Stimulated activated CD8-positive, alpha-beta memory T cell treated with anti-CD3 and anti-CD28 coated beads, Interleukin-15, amount 100 ng/mL, for 4 hours (primary cell): ENCODE measurements around the gene MXI1.
A peak's percentile ranks its signal among the peaks of the same experiment; 100 is the strongest.

Experiments used
- DNase-seq, 2 donors: peaks; one replicate each; pipeline ENCODE4 v3.0.0-alpha.2; 2020; ENCODE audit warnings: low read depth in 2 of 2

MXI1 gene

DNA sequence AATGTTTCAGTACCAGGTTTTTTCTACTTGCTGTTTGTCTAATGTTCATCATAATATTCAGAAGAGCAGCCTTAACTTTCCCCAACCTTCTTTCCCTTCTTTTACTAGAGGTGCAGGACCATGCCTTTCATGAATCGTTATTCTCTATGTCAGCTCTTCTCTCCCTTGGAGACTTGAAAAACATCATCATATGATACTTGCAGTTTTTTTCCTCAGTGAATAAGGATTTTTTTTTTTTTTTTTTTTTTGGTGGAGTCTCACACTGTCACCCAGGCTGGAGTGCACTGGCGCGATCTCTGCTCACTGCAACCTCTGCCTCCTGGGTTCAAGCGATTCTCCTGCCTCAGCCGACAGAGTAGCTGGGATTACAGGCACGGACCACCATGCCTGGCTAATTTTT lies 67.2 kb downstream of the MXI1 start:
- DNase-seq: no peak

DNA sequence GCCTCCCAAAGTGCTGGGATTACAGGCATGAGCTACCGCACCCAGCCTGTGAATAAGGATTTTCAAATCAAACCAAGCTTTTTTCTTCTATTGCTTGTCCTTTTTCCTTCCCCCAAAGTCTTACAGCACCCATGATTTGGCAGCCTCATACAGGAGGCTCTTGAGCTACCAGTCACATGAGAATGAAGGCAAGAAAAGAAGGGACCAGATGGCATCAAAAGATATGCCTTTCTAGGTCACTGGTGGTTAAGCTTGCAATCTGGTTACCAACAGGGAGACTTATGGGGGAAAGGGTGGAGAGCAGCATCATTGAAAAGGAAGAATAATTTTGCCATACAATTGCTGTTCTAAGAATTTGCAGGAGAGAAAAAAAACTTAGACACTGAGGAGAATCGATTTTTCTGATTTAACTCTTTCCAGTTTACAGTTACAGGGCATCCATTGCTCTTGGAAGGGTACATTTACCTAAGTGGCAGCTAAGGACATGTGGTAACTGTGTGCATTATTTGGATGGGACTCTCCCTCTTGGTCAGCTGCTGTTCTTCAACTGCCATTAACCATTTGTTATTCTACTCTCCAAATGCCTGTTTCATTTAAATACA lies 67.8 kb downstream of the MXI1 start:
- no peak for DNase-seq

DNA sequence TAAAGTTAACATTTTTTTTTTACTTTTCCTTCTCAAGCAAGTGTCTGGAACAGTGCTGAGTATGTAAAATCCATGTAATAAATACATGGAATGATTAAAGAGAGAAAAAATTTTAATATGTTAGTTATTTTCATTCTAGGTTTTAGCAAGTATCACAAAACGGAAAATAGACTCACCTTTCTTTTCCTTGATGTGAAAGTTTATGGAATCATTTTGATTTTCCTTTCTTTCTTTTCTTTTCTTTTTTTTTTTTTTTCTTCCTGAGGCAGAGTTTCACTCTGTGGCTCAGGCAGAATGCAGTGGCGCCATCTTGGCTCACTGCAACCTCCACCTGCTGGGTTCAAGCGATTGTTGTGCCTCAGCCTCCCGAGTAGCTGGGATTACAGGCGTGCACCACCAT lies 69.2 kb downstream of the MXI1 start:
- no peak for DNase-seq

DNA sequence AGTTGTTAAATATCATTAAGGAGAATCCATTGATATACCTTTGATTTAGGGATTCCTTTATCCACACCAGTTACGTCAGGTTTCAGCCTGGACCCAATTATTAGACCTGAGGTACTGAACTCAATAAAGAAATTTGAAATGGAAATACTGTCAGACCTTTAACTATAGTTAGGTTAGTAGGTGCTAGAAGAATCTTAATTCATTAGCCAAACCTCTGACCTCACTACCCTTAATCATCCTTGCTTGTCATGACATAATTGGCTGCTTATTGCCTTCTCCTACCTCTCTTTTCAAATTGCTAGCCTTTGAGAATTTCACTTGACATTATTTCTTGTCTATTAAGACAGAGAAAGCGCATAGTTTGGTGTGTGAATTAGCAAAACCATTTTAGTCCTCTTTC lies 70.2 kb downstream of the MXI1 start:
- no peak for DNase-seq

DNA sequence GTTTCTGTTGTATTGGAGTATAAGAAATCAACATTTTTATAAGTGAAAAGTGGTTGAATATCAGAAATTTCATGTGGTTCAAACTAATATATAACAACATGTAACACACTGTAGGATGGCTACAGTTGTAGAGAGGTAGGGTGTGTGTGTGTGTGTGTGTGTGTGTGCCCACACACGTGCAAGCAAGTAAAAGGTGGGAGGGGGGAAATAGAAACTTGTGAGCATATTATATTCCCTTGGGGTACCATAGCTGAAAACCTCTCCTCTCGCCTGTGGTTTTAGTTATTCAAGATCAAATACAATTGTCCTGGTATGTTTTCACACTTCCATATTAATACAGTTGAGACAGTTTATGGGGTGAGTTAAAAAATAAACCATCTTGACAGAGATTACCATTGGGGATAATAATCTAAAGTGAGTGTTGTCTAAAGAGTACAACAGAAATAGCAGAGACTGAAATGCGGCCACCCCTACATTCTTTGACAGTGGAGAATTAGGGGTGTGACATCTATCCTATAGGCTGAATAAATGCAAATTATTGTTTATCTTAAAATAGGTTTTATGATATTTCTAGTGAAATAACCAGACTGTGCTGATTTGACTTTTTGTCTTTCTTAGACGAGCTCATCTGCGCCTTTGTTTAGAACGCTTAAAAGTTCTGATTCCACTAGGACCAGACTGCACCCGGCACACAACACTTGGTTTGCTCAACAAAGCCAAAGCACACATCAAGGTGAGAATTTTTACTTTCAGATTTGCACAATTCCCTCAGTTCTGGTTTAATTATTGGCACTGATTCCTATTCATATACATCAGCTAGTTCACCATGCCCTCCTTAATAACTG lies 71.4 kb downstream of the MXI1 start:
- no peak for DNase-seq

DNA sequence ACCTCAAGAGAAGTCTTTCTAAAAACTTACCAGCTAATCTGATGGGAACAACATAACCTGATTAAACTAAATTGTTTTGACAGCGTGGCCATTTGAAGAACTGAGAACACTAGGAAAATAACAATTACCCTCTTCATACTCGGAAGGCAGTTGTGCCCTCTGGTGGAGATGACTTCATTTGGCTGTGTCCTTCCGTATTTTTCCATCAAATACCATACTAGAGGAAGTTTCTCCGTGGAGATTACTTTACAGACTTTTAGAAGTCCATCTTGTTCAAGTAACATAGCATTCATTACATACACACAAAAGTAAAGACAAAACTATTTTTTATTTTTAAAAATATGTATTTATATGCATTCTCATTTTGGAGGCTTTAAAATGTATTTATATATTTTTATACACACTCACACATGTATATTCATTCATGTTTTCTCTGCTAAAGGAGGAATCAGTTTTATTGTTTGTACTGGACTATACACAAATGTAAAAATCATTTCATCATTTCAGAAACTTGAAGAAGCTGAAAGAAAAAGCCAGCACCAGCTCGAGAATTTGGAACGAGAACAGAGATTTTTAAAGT lies 72.1 kb downstream of the MXI1 start:
- DNase-seq: no peak

DNA sequence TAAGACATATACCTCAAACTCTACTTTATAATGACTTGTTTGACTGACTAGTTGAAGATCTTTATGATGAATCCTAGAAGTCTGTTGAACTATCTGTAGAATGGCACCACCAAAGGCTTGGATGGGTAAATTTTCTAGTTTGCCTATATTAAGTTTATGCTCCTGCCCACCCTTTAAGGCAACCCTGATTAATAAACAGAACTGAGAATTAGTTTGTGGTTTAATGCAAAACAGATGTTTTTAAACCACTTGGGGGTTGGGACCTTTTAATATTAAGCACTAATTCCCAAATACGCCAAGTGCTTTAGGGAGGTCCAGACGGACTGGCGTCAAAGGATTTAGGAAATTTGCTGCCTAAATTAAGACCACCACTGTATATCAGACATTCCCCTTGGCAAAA lies 76.9 kb downstream of the MXI1 start:
- no peak for DNase-seq

DNA sequence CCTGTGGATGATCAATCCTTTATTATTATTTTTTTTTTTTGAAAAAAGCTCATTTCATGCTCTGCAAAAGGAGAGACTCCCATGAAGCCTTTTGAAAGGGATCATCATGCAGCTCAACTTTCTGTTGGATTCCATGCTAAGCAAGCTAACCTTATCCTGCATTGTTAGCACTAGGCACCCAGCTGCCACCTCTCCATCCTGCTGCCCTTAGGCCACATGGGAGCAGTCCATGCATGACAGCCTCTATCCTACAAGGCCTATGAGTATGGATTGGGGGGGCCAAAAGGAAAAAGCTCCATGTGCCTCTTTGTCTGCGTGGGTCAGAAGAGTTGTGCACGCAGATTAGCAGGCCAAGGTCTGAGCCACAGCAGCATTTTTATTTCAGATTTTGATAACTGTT lies 78.1 kb downstream of the MXI1 start:
- no peak for DNase-seq

DNA sequence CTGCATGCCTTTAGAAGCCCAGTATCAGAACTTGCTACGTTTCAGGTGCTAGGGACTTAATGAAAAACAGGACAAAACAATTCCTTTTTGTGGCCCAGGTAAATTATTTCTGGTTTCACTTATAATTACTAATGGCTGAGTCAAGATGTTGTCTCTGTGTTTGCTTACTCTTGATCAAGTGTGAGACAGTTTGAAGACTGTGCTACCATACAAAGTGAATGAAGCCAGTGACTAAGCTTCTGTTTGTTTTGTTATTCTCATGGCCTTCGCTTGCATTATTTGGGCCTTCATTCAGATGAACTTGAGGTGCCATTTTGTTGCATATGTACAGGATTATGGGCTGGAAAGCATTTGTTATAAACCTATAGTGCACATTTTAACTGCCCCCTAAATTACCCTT lies 79.4 kb downstream of the MXI1 start:
- no peak for DNase-seq

DNA sequence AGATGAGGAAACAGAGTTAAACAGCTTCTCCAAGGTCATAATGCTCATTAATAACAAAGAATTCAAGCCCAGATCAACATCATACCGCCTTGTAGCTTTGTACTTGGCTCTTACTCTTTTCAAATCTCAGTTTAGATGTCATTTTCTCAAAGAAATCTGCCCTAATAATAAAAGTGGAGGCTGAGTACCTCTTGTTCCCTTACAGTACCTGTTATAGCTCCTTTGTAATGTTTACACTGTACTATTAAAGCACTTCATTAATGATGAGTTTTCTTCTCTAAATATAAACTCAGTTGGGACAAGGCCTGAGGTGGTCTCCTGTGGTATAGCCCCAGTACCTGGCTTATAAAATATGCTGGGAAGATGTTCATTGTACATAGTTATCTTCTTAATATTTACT lies 89.6 kb downstream of the MXI1 start:
- no peak for DNase-seq

DNA sequence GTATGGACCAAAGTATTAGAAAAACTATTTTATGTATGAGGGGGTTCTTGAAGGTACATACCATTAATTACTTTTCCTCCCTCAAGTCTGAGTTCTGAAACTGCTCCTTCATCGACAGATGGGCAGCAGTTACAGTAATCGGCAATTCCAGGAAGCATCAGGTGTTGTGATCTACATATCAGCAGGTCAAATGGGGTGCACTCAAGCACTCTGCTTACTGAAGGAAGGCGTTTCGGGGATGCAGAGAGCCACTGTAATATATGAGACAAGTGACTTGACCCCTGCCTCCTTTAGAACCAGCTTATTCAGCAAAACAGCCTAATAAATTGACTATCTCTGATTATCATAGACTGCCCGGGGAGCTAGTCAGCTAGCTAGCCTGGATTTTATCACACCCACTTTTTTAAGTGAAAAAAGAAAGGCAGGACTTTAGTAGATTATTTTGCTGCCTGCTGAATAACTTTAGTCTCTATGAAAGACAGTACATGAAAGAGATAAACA lies 93.1 kb downstream of the MXI1 start:
- DNase-seq: no peak

DNA sequence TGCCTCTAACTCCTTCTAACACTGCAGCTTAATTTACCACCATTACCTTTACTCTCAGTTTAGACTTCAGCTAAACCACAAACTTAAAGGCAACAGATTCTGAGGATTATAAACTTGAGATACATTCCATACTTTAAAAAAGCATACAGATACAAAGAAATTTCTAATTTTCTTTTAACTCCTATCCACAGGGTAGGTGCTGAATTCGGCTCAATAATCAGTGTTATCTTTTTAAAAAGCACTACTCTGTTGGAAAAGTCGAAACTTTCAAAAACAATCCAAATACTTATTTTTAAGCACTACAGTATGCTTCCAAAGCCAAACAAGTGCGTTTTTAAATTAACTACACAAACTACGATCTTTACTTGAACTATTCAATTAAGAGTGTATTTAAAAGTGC lies 96.3 kb downstream of the MXI1 start:
- DNase-seq: no peak

DNA sequence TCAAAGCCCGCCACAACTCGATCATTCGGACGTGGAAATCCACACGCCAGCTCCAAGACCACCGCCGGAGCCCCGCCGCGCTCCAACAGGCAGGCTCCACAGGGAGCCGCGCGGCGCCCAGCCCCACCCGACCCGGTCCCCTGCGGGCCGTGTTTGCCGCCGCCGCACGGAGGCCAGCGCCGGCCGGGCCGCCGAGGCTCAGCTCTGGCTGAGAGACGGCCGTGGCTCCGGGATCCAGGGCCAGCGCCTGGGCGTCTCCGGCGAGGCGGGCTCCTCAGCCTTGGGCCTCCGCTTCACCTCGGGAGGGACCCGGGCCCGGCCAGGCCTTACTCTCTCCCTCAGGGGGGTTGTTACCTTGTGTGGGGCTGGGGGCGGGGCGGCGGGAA lies 97.0 kb downstream of the MXI1 start:
- DNase-seq: no peak

DNA sequence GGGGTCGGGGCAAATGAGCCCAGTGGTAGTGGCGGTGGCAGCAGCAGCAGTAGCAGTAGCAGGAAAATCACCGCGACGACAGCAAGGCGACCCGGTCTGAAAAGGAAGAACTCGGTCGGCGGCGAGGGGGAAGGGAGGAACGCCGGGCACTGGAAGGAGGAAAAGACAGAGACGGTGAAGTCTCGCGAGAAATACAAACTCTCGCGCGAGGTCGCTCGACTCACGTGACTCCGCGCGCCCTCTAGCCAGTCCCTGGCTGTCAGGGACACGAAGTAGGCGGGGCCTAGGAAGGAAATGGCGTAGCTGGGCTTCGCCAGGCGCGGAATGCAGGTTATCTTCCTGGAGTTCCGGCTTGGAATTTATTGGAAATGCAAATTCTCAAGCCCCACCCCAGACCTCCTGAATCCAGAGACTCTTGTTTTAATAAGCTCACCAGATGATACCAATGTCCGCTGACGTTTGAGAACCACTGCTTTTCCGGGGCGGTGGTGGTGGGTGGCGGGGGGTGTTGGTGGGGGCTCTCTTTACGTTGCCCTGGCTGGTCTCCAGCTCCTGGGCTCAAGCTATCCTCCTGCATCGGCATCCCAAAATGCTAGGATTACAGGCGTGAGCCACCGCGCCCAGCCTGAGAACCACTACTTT lies 97.5 kb downstream of the MXI1 start, which contains the start of gene SMNDC1:
Gene SMNDC1, minus strand, starts transcription at position 141 of the 642 bp plus-strand sequence. CDS start 1,333 bp downstream, outside the sequence.
- DNase-seq: peak; percentile 91

DNA sequence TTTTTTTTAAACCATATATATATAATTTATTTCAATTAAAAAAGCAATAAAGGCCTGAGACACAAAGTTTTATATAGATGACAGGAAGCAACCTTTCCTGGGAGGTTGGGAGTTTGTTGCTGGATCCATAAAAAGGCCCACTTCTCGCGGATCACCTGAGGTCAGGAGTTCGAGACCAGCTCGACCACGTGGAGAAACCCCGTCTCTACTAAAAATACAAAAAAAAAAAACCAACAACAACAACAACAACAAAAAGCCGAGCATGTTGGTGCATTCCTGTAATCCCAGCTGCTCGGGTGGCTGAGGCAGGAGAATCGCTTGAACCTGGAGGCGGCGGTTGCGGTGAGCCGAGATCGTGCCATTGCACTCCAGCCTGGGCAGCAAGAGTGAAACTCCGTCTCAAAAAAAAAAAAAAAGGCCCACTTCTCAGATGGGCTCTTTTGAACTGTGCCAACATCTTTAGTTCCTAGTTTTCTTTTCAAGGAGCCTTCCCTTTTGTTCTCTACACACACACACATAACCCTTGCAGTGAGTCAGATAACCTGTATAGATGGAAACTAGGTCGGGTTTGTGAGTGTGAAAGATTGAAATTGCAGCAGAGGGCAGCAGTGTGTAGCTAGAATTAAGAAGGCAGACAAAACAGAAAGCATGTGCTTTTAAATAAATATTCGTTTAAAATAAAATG lies 98.5 kb downstream of the MXI1 start:
- peak in 1 of 2 donors; percentile 42 for DNase-seq

DNA sequence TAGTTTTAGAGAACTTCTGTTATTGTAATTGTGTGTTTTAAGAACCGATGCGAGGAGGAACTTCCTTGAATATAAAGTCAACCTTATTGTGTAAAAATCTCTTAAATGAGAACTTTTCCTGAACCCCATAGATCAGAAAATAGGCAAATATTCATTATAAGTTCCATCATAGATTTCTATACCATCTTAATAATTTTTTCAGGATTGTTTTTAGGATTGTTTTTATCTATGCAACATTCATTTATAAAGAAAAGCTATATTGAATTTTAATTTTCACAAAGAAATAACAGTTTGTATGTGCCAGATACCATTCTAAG lies 99.0 kb downstream of the MXI1 start:
- no peak for DNase-seq

DNA sequence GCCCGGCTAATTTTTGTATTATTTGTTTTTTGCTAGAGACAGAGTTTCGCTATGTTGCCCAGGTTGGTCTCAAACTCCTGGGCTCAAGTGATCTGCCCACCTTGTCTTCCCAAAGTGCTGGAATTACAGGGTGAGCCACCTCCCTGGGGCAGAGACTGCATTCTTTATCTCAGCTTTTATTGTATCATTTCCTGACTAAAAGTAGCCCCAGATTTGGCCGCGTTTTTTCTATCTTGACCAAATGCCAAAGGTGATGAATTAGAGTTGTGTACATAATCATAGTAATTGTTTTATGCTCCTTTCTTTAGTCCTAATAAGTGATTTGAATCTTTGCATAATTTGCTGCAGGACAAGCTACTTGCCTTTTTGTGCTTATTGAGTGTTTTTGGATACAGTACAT lies 100.4 kb downstream of the MXI1 start:
- no peak for DNase-seq

DNA sequence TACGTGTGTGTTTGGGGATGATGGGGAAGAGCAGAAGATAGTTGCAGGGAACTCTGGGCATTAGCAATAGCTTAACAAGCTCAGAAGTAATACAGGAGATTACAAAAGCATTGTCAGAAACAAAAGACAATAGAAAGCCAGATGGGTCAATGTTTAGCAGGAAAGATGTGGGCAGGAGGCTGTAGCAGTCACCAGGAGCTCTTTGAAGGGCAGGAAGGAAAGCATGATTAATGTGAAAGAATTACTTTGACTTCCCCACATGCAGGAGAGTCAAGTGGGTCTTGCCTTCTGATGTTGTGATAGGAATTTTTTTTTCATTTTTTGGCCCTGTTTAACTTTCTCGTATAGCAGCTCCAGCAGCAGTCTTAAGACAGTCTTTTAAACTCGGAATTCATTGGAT lies 103.3 kb downstream of the MXI1 start:
- DNase-seq: no peak

DNA sequence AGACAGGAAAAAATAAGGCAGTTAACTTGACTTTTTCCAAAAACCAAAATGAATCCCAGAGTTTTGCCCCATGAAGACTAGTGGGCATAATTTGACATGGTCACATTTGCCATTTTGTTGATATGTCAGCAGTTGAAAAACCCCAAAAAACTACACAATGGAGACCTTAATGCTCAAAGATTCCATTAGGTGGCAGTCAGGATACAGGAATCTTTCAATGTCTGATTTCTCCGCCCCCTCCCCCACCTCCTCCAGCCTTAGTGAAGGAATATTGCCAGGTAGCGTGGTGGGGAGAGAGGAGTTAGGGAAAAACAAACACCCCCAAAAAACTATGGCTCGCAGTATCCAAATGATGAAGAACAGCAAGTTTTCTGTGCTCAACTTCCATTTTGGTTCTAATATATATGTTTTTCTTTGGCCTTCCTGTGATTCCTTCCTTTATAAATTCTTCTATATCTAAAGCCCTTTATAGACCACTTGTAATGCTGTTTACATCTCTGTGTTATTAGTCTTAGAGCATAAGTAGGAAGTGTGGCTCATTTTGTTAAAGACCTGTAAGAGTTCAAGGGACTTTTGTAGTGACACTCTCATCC lies 104.0 kb downstream of the MXI1 start:
- no peak for DNase-seq

DNA sequence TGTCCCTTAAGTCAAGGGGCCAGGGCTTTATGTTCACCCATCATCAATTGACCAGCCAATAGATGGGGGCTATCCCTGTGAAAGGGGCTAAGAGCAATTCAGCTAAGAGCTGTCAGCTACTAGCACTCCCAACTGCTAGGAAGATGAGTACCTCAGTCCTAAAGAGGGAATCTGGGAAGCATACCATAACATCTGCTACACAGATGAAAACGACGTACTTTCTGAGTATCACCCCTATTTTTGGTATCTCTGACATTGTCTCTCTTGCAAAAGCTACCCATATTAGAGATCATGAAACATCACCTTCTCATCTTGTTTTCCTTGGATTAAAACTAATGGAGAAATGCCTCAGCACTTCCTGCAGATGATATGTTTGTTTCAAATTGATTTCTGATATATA lies 104.8 kb downstream of the MXI1 start:
- DNase-seq: no peak

DNA sequence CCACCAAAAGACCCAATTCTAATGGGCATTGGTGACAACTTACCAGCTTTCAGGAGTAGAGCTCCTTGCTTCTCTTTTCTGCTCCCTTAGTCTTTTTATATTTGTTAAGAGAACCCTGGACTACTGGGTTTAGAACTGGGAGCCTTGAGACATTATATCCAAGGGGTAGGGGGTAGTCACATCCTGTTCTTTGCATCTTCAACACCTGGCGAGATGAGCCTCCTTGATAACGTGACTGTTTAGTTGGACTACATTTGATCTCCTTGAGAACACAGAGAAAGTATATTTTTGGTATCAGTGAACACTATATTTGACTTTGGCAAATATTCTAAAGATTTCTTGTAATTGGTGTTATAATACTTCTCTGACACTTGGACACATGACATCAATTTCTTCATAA lies 106.3 kb downstream of the MXI1 start:
- DNase-seq: no peak
